ENCODE data around the gene IER5. TPM values are rescaled to one million over a fixed set of nuclear protein-coding genes. Genes with fewer than 3 reads are reported as not detected.

Gene IER5
- total and polyA plus RNA-seq, 9 of the 15 experiments (the other 6 are each of a cell fraction or from before 2014, with no cell fraction given): 2.4 to 32.1 (median 12.0) TPM

DNA sequence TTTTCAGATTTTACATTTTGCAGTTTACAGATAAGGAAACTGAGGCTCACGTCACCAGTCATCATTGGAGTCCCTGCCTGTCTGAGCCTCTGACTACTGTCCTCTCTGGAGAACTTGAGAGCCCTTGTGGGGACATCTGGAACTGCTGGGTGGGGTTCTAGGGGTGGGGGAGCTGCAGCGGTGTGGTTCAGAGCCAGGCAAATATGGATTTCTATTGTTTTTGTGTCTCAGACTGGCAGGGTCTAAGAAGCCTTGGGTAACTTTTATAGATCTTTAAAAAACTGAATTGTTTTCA, 46.9 kb downstream of the IER5 start:
- peak; percentile 76 to 80 (median 77) for DNase-seq (ENCODE audit: extremely low read depth in 1 of 4, low spot score in 3 of 4)
- Histone ChIP-seq H3K27me3 (ENCODE audit: control insufficient read depth in 2 of 2, insufficient read depth in 2 of 2, low read length in 2 of 2) (no peaks in the 10 kb centered on the region), H3K9me3 (replicated peaks; ENCODE audit: control insufficient read depth, insufficient read depth, low read depth, low read length) (no peaks in the 10 kb centered on the region), H3K27ac (ENCODE audit: extremely low read depth, low read depth, low read length) (no peak overlapping the region), H3K4me2 (ENCODE audit: insufficient read depth, low read length) (no peak overlapping the region), H3K36me3 (ENCODE audit: control insufficient read depth, insufficient read depth, low read length) (no peaks in the 10 kb centered on the region), H3K4me3 (no peak overlapping the region), H3K9ac (ENCODE audit: insufficient read depth in 1 of 2, low read depth in 2 of 2, low read length in 2 of 2) (no peak overlapping the region), H3K9me1 (ENCODE audit: control insufficient read depth, insufficient read depth, low read length) (no peaks in the 10 kb centered on the region), H3K4me1 (replicated peaks in 1 of 2; ENCODE audit: control insufficient read depth in 2 of 2, insufficient read depth in 2 of 2, low read length in 2 of 2) (peaks cover 40 to 46% of the 10 kb centered on the region in 2 experiments), H3K79me2 (ENCODE audit: control insufficient read depth, insufficient read depth, low read length) (no peaks in the 10 kb centered on the region), H4K20me1 (replicated peaks; ENCODE audit: control insufficient read depth, insufficient read depth, low read length) (peaks cover 3% of the 10 kb centered on the region; the same call in 1 of the 2 replicates), H2AFZ (ENCODE audit: low read depth, low read length) (peak overlapping the region; percentile 78; the same call in 1 of the 2 replicates)
- ChIA-PET POLR2A (interaction anchor here (0.6 to 2.6 kb wide), 8 partner anchors 8 to 1167 kb away, joined by 3 to 11 read pairs (median 4); partner anchors contain the start of gene IER5), CTCF (ENCODE audit: low intra/inter-chr PET ratio) (no interaction called here)
- peak; percentile 90 for ATAC-seq
- FAIRE-seq: peak; percentile 68
- no TSS peak for BruUV-seq (replicated peaks)
- in situ Hi-C loops (cut with MboI): loop anchor here (5.0 kb wide), 1 partner anchor 98 kb away; no protein-coding TSS in a partner anchor
- intact Hi-C loops (cut with micrococcal nuclease): no loop called here
- WGBS (ENCODE audit: insufficient coverage, low coverage, missing lambda C conversion rate): 8% methylated on average over 2 of the region's 2 CpGs
- no peak for TF ChIP-seq ATF1 (CRISPR knock-in tag; IDR thresholded peaks at IDR 0.05)
- TF ChIP-seq ATF1 (tag; IDR thresholded peaks at IDR 0.05): no peak
- TF ChIP-seq, protein P1, sequence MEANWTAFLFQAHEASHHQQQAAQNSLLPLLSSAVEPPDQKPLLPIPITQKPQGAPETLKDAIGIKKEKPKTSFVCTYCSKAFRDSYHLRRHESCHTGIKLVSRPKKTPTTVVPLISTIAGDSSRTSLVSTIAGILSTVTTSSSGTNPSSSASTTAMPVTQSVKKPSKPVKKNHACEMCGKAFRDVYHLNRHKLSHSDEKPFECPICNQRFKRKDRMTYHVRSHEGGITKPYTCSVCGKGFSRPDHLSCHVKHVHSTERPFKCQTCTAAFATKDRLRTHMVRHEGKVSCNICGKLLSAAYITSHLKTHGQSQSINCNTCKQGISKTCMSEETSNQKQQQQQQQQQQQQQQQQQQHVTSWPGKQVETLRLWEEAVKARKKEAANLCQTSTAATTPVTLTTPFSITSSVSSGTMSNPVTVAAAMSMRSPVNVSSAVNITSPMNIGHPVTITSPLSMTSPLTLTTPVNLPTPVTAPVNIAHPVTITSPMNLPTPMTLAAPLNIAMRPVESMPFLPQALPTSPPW (CRISPR knock-in tag; IDR thresholded peaks at IDR 0.05): peak; percentile 52
- TF ChIP-seq NR4A1 (CRISPR knock-in tag; IDR thresholded peaks at IDR 0.05): no peak
- no peak for TF ChIP-seq NR4A1 (tag; IDR thresholded peaks at IDR 0.05)
- TF ChIP-seq, protein P2, sequence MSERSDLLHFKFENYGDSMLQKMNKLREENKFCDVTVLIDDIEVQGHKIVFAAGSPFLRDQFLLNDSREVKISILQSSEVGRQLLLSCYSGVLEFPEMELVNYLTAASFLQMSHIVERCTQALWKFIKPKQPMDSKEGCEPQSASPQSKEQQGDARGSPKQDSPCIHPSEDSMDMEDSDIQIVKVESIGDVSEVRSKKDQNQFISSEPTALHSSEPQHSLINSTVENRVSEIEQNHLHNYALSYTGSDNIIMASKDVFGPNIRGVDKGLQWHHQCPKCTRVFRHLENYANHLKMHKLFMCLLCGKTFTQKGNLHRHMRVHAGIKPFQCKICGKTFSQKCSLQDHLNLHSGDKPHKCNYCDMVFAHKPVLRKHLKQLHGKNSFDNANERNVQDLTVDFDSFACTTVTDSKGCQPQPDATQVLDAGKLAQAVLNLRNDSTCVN (CRISPR knock-in tag; IDR thresholded peaks at IDR 0.05): no peak
- TF ChIP-seq PURB (CRISPR knock-in tag; IDR thresholded peaks at IDR 0.05; ENCODE audit: low read depth): no peak
- no peak for TF ChIP-seq ZNF436 (CRISPR knock-in tag; IDR thresholded peaks at IDR 0.05)
- TF ChIP-seq ZNF184 (CRISPR knock-in tag; IDR thresholded peaks at IDR 0.05): no peak
- 0 out of 2 replicates have a peak, but pooled peaks have one; percentile 3 for TF ChIP-seq ZNF384 (IDR thresholded peaks at IDR 0.05; ENCODE audit: low read depth, low read length)
- TF ChIP-seq KLF16 (IDR thresholded peaks at IDR 0.05): 0 out of 2 replicates have a peak, but pooled peaks have one; percentile 14
- TF ChIP-seq, protein P3, sequence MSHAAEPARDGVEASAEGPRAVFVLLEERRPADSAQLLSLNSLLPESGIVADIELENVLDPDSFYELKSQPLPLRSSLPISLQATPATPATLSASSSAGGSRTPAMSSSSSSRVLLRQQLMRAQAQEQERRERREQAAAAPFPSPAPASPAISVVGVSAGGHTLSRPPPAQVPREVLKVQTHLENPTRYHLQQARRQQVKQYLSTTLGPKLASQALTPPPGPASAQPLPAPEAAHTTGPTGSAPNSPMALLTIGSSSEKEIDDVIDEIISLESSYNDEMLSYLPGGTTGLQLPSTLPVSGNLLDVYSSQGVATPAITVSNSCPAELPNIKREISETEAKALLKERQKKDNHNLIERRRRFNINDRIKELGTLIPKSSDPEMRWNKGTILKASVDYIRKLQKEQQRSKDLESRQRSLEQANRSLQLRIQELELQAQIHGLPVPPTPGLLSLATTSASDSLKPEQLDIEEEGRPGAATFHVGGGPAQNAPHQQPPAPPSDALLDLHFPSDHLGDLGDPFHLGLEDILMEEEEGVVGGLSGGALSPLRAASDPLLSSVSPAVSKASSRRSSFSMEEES (CRISPR knock-in tag; IDR thresholded peaks at IDR 0.05): no peak
